HG03521 (cell line): ENCODE results near the gene KCNK1.

Source experiments
- ATAC-seq: cut with Tn5 transposase; IDR thresholded peaks from one replicate; pipeline ENCODE4 v1.9.1; 2021; ENCODE audit warnings: mild to moderate bottlenecking, moderate library complexity; ENCODE audit not compliant: unreplicated experiment

The KCNK1 gene

DNA sequence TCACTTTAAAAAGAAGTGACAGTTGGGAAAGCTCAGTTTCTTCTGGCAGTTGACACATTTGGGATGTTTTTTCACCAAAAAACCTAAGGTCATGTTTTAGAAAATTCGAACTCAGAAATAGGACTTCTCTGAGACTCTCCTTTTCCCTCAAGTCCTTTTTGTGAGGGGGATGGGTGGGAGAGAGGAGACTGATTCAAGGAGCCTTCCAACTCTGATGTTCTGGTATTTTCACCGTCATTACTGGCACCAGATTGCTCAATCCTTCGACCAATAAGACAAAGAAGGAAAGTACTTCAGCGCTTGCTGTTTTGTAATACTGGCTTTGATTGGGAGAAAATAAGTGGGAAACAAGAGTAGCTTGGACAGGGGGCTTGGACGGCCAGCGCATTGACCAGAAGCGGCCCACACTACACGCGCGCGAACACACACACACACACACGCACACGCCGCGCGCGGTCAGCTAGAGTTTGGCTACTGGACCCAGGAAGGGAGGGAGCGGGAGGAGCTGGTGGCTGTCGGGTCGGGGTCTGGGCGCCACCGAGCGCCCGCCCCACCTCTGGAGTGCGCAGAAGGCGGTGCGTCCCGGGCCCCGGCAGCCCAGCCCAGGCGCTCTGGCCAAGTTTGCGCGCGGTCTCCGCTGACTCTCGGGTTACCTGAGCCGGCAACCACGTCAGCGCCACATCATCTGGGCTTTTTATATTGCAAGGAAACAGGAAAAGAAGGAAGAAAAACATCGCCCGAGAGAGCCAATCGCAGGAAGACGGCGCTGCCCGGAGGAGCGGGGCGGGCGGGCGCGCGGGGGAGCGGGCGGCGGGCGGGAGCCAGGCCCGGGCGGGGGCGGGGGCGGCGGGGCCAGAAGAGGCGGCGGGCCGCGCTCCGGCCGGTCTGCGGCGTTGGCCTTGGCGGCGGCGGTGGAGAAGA is at the start of gene KCNK1:
Gene KCNK1, plus strand, starts transcription at position 855 of the 921 bp plus-strand sequence. Its CDS starts 66 bp downstream, at position 921.
- ATAC-seq: peak; percentile 15

DNA sequence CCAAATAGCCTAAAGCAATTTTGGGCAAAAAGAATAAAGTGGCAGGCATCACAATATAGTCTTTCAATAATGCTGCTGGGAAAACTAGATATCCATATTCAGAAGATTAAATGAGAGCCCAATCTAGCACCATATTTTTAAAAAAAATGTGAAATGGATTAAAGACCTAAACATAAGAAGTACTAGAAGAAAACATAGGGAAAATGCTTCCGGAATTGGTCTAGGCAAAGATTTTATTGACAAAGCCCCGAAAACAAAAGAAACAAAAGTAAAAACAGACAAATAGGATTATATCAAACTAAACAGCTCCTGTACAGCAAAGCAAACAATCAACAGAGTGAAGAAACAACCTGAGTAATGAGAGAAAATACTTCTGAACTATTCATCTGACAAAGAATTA is 48.6 kb upstream of the KCNK1 start:
- no peak for ATAC-seq

DNA sequence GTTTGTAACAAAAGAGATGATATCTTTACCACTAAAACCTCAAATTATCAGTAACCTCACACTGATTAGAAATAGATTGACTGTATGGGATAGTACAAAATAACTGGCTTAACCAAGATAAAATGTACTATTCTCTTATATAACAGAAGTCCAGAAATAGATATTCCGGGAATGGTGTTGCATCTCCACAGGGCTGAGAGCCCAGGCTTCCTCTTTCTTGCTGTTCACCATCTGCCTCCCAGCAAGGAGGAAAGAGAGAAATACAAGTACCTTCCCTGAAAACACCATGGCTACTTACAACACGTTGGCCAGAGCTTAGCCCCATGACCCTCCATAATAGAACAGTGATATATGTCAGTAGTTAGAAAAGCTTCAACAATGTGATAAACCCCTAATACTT is 47.0 kb upstream of the KCNK1 start:
- ATAC-seq: no peak

DNA sequence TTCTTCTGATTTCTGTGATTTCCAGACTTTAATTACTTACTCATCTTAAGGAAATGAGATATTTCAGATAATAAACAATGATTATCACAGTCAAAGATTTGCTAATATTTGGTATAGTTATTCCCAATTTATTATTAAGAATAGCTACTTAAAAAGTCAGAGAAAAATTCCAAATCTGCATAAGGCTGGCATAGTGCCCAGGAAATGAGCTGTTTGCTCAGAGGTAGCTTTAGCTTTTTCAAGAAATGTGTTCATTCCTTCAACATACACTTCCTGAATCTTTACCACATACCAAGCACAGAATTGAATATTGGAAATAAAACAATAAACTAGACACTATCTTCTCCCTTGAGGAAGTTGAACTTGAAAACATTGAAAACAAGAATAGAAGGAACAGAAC is 44.3 kb upstream of the KCNK1 start:
- ATAC-seq: no peak

DNA sequence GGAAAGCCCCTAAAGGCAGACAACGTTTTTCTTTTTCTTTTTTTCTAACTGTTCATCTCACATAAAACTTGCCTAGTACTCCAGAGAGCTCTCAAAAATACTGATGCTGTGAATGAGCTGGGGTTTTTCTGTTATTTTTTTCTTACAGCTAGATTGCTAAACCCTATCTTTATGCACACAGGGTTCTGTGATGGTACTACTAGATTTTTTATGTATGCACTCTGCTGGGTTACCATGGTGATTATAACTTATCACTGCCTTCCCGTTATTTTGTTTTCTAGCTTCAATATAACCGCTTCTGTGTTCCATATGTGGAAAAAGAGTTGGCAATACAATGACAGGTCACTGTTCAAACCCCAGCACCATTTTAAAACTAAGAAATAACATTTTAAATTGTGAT is 43.7 kb upstream of the KCNK1 start:
- ATAC-seq: no peak

DNA sequence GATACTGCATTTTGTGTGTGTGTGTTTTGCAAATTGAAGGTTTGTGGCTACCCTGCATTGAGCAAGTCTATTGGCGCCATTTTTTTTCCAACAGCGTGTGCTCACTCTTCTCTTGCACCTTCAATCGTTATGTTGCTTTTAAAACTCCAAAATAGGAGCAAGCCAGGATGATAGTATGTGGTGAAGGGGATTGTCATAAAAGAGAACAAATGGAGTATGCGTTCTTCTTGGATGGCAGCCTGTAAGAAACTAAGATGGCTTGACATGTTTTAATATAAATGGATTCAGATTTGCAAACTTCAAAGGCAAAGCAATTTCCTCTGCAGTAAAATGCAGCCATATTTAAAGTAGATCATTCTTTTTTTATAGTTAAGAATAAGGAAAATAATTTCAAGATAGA is 43.2 kb upstream of the KCNK1 start:
- ATAC-seq: no peak

DNA sequence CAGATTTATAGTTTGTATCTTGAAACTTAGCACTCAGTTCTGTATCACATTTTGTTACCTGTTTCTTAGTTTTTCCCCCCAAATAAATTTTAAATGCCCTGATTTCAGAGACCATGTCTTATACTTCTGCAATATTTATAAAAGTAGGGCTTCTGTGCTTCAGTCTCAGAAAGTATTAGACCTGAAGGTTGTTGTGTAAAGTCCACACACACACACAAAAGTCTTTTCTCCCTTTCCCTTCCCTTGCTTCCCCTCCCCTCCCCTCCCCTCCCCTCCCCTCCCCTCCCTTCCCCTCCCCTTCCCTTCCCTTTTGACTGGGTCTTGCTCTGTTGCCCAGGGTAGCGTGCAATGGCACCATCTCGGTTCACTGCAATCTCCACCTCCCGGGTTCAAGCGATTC is 41.0 kb upstream of the KCNK1 start:
- no peak for ATAC-seq

DNA sequence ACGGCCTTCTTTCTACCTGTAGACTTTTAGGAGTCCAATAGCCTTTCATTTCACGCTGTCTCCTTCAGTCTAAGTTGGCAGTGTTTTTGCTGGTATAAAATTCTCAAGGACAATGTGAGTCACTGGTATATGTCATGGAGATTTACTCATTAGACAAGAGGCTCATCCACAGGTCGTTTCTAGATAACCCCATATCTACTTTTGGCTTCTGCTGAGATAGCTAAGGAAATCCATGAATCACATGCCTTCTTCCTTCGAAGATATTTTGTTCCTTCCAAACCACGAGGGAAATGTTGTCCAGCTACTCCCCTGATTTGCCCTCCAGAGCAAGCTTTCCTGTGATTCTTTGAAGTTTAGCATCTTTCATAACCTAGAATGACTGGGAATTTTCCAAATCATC is 38.5 kb upstream of the KCNK1 start:
- ATAC-seq: no peak

DNA sequence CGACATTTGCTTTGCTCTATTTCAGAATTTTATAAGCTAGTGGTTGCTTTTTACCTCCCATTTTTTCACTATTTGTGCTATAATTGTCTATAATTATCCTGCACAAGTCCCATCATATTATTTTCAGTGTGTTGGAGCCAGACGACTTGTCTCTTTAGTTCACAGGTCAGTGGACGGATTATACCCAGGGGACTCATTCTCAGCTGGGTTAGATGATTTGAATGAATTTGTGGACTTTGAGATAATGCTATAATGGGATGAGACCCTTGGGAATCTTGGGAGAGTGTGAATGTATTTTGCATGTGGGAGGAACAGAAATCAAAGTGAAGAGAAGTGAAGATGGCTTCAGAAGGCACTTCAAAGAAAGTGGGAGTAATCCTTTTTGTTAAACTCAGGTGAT is 31.5 kb upstream of the KCNK1 start:
- no peak for ATAC-seq

DNA sequence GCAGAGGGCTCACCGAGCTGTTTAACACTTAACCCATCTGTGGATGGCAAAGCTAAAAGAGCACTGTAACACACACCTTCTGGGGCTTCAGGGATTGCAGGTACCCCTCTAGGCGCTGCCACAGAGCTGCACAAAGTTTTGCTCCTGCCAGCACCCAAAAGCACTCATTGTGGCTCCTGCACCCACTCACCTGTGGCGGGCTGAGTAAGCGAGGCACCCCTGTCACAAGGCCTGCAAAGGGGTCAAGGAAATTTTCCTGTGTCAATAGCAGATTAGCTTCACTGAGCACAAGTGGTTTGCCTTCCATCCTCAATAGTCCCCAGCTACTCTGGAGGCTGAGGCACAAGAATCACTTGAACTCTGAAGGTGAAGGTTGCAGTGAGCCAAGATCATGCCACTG is 29.5 kb upstream of the KCNK1 start:
- no peak for ATAC-seq

DNA sequence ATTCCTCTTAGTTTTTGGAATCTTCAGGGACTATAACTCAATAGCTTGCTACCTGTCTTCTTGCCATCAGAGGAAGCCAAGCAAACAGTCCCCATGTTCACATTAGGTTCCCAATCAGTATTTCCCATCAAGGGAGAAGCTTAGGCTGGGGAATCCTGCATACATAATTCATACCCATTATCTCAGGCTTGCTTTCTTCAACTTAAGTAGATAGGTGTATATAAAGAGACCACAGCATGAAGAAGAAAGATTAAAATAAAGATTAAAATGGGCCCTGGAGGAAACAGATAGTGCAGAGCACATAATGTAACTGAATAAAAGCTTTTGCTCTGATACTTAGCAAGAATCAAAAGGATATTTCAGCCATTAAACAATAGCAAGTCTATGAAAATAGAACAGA is 29.0 kb upstream of the KCNK1 start:
- ATAC-seq: no peak

DNA sequence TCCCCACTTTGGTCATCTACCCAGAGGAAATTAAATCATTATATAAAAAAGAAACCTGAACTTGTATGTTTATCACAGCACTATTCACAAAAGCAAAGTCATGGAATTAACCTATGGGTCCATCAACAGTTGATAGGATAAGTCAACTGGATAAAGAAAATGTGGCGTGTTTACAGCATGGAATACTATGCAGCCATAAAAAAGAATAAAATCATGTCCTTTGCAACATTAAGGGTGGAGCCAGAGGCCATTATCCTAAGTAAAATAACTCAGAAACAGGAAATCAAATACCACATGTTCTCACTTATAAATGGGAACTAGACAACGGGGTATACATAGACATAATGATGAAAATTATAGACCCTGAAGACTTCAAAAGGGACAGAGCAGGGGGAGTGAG is 27.6 kb upstream of the KCNK1 start:
- ATAC-seq: no peak

DNA sequence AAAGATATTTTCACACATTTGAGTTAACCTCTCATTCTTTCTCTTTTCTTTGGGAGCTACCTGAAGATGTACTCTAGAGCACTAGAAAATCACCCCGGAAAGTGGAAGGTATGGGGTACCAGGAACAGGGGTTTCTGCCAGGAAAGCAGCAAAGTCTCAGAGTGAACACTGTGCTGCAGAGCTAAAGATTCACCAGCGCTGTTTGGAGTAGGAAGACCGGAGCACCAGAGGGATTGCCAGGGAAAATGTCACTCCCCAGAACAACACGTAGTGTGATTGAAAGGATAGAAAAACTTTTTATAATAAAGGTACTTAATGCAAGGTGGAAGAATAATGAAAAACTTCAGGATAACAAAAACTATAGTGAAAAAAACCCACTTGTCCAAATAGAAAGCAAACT is 26.7 kb upstream of the KCNK1 start:
- no peak for ATAC-seq

DNA sequence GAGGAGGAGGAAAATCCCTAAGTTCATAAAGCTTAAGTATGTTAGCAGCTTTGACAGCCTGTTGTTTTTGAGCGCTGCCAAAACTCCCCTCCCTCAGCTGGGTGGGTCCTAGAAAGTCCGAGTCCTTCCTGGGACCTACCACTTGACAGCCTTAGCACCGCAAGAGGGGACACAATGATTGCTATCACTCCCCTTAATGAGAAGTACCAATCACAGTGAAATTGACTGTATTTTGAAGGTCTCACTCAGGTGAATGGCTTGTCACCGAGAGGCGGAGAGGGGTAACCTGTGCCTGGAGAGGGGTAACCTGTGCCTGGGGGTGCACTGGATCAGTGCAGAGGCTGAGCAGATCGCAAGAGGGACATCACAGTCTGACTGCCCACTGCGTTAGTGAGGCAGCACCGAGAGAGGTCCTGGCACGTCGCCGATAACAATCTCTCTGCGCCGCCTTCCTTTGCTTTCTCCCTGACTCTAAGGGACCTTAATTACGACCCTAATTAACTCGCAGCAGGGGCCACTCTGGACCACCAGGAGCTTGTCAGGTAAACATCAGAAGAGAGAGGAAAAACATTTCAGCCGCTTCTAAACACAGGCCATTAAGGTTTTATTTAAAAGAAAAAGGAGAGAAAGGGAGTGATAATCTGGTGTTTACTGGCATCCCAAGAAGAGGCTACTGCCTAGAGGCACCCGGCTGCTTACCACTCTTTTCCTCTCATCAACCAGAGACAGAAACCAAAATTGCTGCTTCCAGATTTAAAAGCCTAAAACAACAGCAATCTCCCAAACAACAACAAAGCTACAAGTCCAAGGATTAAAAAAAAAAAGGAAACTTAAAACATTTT is 25.7 kb upstream of the KCNK1 start:
- no peak for ATAC-seq

DNA sequence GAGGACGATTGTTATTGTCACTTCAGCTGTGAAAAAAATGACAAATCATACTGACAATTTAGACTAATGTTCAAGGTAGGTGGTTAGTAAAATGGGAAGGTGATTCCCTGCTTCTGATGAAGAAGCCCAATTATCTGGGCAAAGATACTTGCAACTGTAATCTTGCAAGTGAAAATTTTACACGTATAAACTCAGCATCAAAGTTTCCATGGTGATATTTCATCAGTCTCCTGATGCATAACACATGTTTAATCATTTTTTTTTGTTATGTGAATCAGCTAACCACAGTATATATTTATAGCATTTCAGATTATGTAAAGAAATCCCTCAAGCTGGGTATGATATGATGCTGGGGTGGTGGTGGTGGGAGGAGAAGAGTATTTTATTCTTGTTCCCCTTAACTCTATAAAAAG is 16.4 kb upstream of the KCNK1 start:
- no peak for ATAC-seq

DNA sequence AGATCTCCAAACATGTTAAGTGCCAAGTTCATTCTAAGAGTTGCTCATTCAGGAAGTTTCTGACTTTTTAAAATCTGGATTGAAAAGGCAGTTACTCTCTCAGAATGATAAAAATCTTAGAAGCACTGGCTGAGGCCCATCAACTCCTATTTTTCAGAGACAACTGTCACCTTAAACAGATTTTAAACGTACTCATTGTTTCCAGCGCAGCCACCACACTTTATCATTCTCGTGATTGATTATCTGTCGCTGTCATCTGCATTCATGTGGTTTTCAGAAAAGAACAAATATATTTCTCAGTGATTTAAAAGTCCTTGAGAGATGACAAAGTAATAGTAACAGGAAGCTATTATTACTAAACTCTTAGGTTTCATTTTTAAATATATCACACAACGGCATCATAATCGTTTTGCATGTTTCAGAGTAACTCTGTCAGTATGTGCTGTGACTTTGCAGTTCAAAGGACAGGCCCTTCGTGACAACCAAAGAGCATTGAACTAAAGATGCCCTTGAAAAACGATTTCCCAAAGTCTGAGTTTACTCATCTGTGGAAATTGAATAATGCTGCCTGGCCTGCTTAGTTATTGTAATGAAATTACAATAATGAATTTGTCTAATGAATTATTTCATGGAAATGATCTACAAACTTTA is 14.9 kb upstream of the KCNK1 start:
- ATAC-seq: peak; percentile 67

DNA sequence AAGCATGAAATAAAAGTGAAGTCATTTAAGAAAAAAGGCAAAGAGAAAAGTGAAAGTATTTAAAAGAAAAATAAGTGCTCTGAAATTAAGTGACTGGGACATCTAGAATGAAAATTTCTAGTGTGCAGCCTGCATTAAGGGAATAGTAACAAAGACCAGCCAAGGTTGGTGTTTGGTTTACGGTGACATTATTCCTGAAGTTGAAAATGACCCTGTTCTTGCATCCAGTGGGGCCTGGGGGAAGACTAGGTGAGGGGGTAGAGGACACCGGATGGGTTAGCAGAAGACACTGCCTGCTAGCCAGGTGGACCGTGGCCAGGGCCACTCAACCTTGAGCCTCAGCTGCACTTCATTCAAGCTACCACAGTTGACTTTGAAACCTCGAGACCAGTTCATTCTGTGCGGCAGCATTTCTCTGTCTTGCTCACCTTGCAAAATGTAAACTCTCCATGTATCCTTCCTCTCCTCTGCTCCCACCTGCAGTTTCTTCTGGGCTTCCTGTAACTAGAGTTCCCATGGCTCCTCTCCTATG is 14.3 kb upstream of the KCNK1 start:
- ATAC-seq: peak; percentile 38

DNA sequence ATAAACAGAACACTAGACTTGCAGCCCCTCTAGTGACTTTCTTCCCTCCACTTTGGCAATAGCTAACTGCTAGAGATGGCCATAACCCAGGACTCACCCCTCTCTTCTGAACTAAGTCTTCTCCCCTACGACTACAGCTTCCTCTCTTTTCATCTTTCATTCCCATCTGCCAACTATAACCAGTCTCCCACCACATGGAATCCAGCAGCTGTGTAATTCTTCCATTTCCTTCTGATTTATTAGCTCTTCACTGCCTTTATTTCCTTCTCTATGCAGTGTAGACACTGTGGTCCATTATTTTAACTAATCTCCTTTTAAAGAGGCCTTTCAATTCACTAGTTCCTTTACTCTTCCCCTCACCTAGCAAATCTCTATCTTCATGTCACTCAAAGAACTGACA is 13.4 kb upstream of the KCNK1 start:
- no peak for ATAC-seq

DNA sequence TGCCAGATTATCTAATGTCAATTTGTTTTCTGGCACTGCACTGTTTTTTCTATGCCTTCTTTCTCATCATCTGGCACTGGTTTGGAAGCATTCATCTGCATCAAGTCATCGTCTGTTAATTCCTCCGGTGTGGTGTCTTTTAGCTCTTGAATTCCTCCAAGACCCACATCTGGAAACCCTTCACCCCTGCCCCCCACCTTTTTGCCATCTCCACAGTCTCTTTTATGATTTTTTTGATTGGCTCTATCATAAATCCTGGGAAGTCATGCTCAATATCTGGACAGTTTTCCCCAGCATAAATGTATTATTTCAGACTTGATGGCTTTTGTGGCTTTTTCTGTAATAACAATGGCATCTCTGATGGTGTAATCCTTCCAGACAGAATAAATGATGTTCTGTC is 10.4 kb upstream of the KCNK1 start:
- no peak for ATAC-seq

DNA sequence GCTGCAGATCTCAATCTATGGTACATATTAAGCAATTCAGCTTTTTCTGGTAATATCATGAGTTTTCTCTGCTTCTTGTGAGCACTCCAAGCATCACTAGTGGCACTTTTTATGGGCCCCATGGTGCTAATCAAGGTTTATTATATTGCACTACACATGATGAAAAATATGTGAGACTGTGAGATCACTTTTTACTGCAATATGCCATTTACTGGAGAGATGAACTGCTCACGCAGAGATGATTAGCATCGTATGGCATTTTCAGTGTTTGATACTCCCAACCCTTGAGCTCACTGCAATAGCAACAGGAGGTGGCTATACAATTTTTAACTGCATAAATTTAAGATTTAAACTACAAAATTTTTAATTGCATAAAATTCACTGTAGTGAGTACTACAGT is 8.7 kb upstream of the KCNK1 start:
- no peak for ATAC-seq

DNA sequence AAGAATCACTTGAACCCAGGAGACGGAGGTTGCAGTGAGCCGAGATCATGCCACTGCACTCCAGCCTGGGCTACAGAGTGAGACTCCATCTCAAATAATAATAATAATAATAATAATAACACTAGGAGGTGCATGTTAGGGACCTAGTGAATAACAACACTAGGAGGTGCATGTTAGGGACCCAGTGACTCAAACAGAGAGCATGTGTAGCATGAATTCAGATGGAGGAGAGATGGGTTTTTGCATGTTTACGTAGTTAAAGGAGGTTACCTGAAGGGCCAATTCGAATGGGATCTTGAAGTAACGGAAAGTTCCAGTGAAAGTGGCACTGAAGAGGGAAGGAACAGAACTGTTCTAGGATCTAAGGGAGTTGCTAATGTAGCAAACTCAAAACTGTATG is 7.1 kb upstream of the KCNK1 start:
- ATAC-seq: no peak
